SK-N-SH (cell line): Measurements from ENCODE around the gene LPXN. TPM values are rescaled to one million over a fixed set of nuclear protein-coding genes. Genes with fewer than 3 reads are reported as not detected.

Experiments used
- CTCF ChIA-PET: fragments of 300-600, 350-600 bp; formaldehyde crosslinking; extraction: SDS; loops from one replicate; lab custom pipeline; 2021; lab: Yijun Ruan, JAX
- POLR2A ChIA-PET: fragments of 350-600 bp; sonication (Branson Sonifier 250); formaldehyde crosslinking; extraction: SDS; loops from one replicate; lab custom pipeline; 2020; ENCODE audit warnings: antibody characterized with exemption, inconsistent platforms; lab: Yijun Ruan, JAX
- DNase-seq: peaks from one replicate; pipeline ENCODE4 v3.0.0; 2012
- H2AFZ ChIP-seq: fragments of 200-600 bp; sonication (generic); 2 replicates; pipeline ENCODE4 v1.8.1; 2016; ENCODE audit warnings: antibody characterized with exemption, mild to moderate bottlenecking, low read depth
- H3F3A ChIP-seq: fragments of 200-600 bp; sonication (generic); replicated peaks from 2 replicates; pipeline ENCODE3; 2016; ENCODE audit warnings: antibody characterized with exemption, mild to moderate bottlenecking; ENCODE audit not compliant: insufficient read depth
- H3K27ac ChIP-seq, 2 experiments: fragments of 200-500 bp in 1 of 2; fragments of 200-600 bp in 1 of 2; sonication (Bioruptor generic) in 1 of 2; sonication (generic), shearing (Covaris generic) in 1 of 2; 2 replicates each; pipeline versions ENCODE4 v1.5.1 to v1.6.1; 2014 to 2016; ENCODE audit warnings: low read depth in 2 of 2, inconsistent platforms in 1 of 2, low read length in 1 of 2, mild to moderate bottlenecking in 1 of 2, mixed read lengths in 1 of 2
- H3K27me3 ChIP-seq: fragments of 200-600 bp; sonication (generic), shearing (Covaris generic); 2 replicates; pipeline ENCODE4 v1.6.1; 2016; ENCODE audit warnings: mixed run types; ENCODE audit not compliant: insufficient read depth
- H3K36me3 ChIP-seq, 2 experiments: fragments of 200-500 bp in 1 of 2; fragments of 200-600 bp in 1 of 2; sonication (Bioruptor generic) in 1 of 2; sonication (generic) in 1 of 2; replicated peaks in 1 of 2; 2 replicates each; pipeline versions ENCODE3 to v1.5.1; 2014 to 2016; ENCODE audit warnings: low read length in 1 of 2, mild to moderate bottlenecking in 1 of 2; ENCODE audit not compliant: insufficient read depth in 2 of 2, control insufficient read depth in 1 of 2
- H3K4me1 ChIP-seq, 2 experiments: fragments of 200-500 bp in 1 of 2; fragments of 200-600 bp in 1 of 2; sonication (Bioruptor generic) in 1 of 2; sonication (generic), shearing (Covaris generic) in 1 of 2; 2 replicates each; pipeline versions ENCODE4 v1.5.1 to v1.6.1; 2014 to 2016; ENCODE audit warnings: low read depth in 1 of 2, low read length in 1 of 2, mixed run types in 1 of 2; ENCODE audit not compliant: insufficient read depth in 2 of 2, control insufficient read depth in 1 of 2
- H3K4me2 ChIP-seq: fragments of 200-600 bp; sonication (generic), shearing (Covaris generic); 2 replicates; pipeline ENCODE4 v1.6.1; 2017; ENCODE audit warnings: mixed run types
- H3K4me3 ChIP-seq, 2 experiments: fragments of 200-500 bp in 1 of 2; fragments of 200-600 bp in 1 of 2; sonication (Bioruptor generic) in 1 of 2; sonication (generic), shearing (Covaris generic) in 1 of 2; 2 replicates each; pipeline versions ENCODE4 v1.5.1 to v1.8.1; 2014 to 2016; ENCODE audit warnings: low read depth in 2 of 2, inconsistent platforms in 1 of 2, low read length in 1 of 2, mild to moderate bottlenecking in 1 of 2, mixed read lengths in 1 of 2, moderate library complexity in 1 of 2
- H3K79me2 ChIP-seq: fragments of 200-600 bp; sonication (generic); 2 replicates; pipeline ENCODE4 v1.8.1; 2017; ENCODE audit warnings: mild to moderate bottlenecking; ENCODE audit not compliant: insufficient read depth
- H3K9ac ChIP-seq: fragments of 200-600 bp; sonication (generic); 2 replicates; pipeline ENCODE4 v1.6.1; 2017; ENCODE audit warnings: mixed run types
- H3K9me2 ChIP-seq: fragments of 200-600 bp; sonication (generic); 2 replicates; pipeline ENCODE4 v1.6.1; 2017; ENCODE audit warnings: mixed run types
- H3K9me3 ChIP-seq: fragments of 200-600 bp; sonication (generic); 2 replicates; pipeline ENCODE4 v1.6.1; 2017; ENCODE audit warnings: mixed run types, mild to moderate bottlenecking, moderate library complexity
- H4K20me1 ChIP-seq: fragments of 200-600 bp; sonication (generic); 2 replicates; pipeline ENCODE4 v1.6.1; 2017; ENCODE audit warnings: mild to moderate bottlenecking, mixed run types; ENCODE audit not compliant: insufficient read depth
- CHD2 ChIP-seq: fragments of 150-350 bp; IDR thresholded peaks from 2 replicates; pipeline ENCODE4 v1.6.1; 2018; ENCODE audit warnings: low read length; ENCODE audit not compliant: partially characterized antibody
- EP300 ChIP-seq, 2 experiments: IDR thresholded peaks; 2 replicates each; pipeline versions ENCODE4 v1.4.0 to v1.6.1; 2012; ENCODE audit warnings: borderline replicate concordance in 1 of 2, low read depth in 1 of 2, low read length in 1 of 2
- EZH2phosphoT487 ChIP-seq: fragments of 200-600 bp; sonication (generic); IDR thresholded peaks from 2 replicates; pipeline ENCODE4 v1.6.1; 2017; ENCODE audit warnings: low read depth, mixed run types, mild to moderate bottlenecking, antibody characterized with exemption, moderate library complexity, borderline replicate concordance
- FOSL2 ChIP-seq: IDR thresholded peaks from 2 replicates; pipeline ENCODE4 v1.4.0; 2012; ENCODE audit warnings: low read depth, mild to moderate bottlenecking, moderate library complexity, borderline replicate concordance
- GABPA ChIP-seq: IDR thresholded peaks from 2 replicates; pipeline ENCODE4 v1.4.0; 2012; ENCODE audit warnings: low read depth, mild to moderate bottlenecking
- GATA2 ChIP-seq: sonication (generic); formaldehyde crosslinking; IDR thresholded peaks from 2 replicates; pipeline ENCODE4 v1.5.0; 2020; ENCODE audit warnings: mild to moderate bottlenecking, missing genetic modification reagents
- IRF3 ChIP-seq: fragments of 150-350 bp; IDR thresholded peaks from 2 replicates; pipeline ENCODE4 v1.6.1; 2016; ENCODE audit warnings: mild to moderate bottlenecking, low read depth, low read length
- NFIC ChIP-seq: IDR thresholded peaks from 2 replicates; pipeline ENCODE4 v1.4.0; 2012; ENCODE audit warnings: borderline replicate concordance
- RAD21 ChIP-seq: IDR thresholded peaks from 2 replicates; pipeline ENCODE4 v1.6.1; 2012; ENCODE audit warnings: mild to moderate bottlenecking, low read length
- SMC3 ChIP-seq: IDR thresholded peaks from 2 replicates; pipeline ENCODE4 v1.6.1; 2012; ENCODE audit warnings: low read depth, low read length, improper control_type of control experiment
- TAF1 ChIP-seq: IDR thresholded peaks from 2 replicates; pipeline ENCODE4 v1.6.1; 2012; ENCODE audit warnings: low read depth, mild to moderate bottlenecking, low read length, moderate library complexity, borderline replicate concordance
- USF1 ChIP-seq: IDR thresholded peaks from 2 replicates; pipeline ENCODE4 v1.4.0; 2012; ENCODE audit warnings: low read depth, borderline replicate concordance
- YY1 ChIP-seq: IDR thresholded peaks from 2 replicates; pipeline ENCODE4 v1.4.0; 2012; ENCODE audit warnings: low read depth, mild to moderate bottlenecking
- WGBS: methylation state at CpG from one replicate; pipeline ENCODE4 v1.1.6; 2017; ENCODE audit warnings: low lambda C conversion rate; 5-methylcytosine and 5-hydroxymethylcytosine counted together
- polyA plus RNA-seq, 3 experiments: library from polyadenylated mRNA; depleted of rRNA; stranded (reverse); fragments of >200 nt; gene quantifications; 2 replicates each; pipeline ENCODE4 v1.2.3, GENCODE V29; 2012
- TF ChIP-seq, protein P1 (sequence below): IDR thresholded peaks from 2 replicates; pipeline ENCODE4 v1.4.0; 2012; ENCODE audit warnings: low read depth

Gene LPXN
- polyA plus RNA-seq, 1 of the 3 experiments (the other 2 are of a cell fraction), result 4.4 TPM

GRCh38 chr11:58485961-58486360, 89.7 kb downstream of the LPXN start:
- Histone ChIP-seq H3K36me3 (no peaks in the 10 kb centered on the region), H3K4me3 (no peak overlapping the region), H4K20me1 (no peaks in the 10 kb centered on the region), H3K79me2 (no peaks in the 10 kb centered on the region), H3K27me3 (no peaks in the 10 kb centered on the region), H3K27ac (no peak overlapping the region), H3K9me3 (no peaks in the 10 kb centered on the region), H3F3A (no peaks in the 10 kb centered on the region), H3K9ac (no peak overlapping the region), H3K9me2 (no peaks in the 10 kb centered on the region), H3K4me1 (no peaks in the 10 kb centered on the region), H3K4me2 (no peak overlapping the region), H2AFZ (no peak overlapping the region)
- no peak for DNase-seq
- TF ChIP-seq YY1 (no peak), FOSL2 (no peak), USF1 (no peak), EZH2phosphoT487 (no peak), SMC3 (no peak), CHD2 (no peak), EP300 (IDR thresholded peaks at IDR 0.05; ENCODE audit: borderline replicate concordance in 1 of 2, low read depth in 1 of 2, low read length in 1 of 2) (no peak), TAF1 (no peak), IRF3 (no peak), GATA2 (CRISPR knock-in tag) (no peak), RAD21 (no peak), GABPA (no peak), NFIC (no peak)
- TF ChIP-seq, protein P1, sequence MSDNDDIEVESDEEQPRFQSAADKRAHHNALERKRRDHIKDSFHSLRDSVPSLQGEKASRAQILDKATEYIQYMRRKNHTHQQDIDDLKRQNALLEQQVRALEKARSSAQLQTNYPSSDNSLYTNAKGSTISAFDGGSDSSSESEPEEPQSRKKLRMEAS, result no peak
- ChIA-PET POLR2A (no interaction called here), CTCF (no interaction called here)
- 0% methylated on average over 1 of the region's 1 CpG for WGBS

Other genes starting within 250 kb of the LPXN start
- not detected in 2 replicates for gene OR5B17, start 216.8 kb downstream of the LPXN start, polyA plus RNA-seq (2012; rRNA removed)
- not detected in 2 replicates for gene OR5B3, start 169.0 kb downstream of the LPXN start, polyA plus RNA-seq (2012; rRNA removed)
- not detected in 2 replicates for gene OR5B2, start 147.7 kb downstream of the LPXN start, polyA plus RNA-seq (2012; rRNA removed)
- not detected in 2 replicates for gene OR5B12, start 133.6 kb downstream of the LPXN start, polyA plus RNA-seq (2012; rRNA removed)
- gene OR5B21, start 67.8 kb downstream of the LPXN start, polyA plus RNA-seq (2012; rRNA removed), result not detected in 2 replicates
- 12.2 and 15.7 TPM in 2 replicates for gene ZFP91, start 3.2 kb upstream of the LPXN start, polyA plus RNA-seq (2012; rRNA removed)
- gene CNTF, start 46.8 kb upstream of the LPXN start, polyA plus RNA-seq (2012; rRNA removed), result 0.87 and 1.4 TPM in 2 replicates
- gene GLYAT, start 156.1 kb upstream of the LPXN start, polyA plus RNA-seq (2012; rRNA removed), result not detected in 2 replicates